SIG-M5 treated with dmso at 0.1 percent for 504 hours (cell line): ENCODE results near the gene PFN1.
A peak's percentile ranks its signal among the peaks of the same experiment; 100 is the strongest.

Source experiments
- DNase-seq: peaks from one replicate; lab custom pipeline; 2025; ENCODE audit not compliant: unreplicated experiment; lab: John Stamatoyannopoulos, UW

PFN1 gene

GRCh38 chr17:4946312-4946976 is 1.9 kb downstream of the PFN1 start:
- DNase-seq: no peak

DNA sequence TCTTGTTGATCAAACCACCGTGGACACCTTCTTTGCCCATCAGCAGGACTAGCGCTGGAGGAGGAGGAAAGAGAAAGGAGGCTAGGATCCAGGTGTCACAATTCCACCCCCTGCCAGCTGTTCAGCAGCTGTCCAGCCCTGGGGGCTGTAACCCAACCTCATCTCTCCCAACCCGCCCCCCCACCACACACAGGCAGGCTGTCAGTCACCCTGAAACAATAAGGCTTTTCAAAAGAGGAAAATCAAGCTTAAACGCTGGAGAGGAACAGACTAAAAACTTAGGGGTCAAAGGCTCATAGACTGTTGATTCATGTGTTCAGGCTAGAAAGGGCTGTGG is 2.4 kb downstream of the PFN1 start:
- DNase-seq: no peak

DNA sequence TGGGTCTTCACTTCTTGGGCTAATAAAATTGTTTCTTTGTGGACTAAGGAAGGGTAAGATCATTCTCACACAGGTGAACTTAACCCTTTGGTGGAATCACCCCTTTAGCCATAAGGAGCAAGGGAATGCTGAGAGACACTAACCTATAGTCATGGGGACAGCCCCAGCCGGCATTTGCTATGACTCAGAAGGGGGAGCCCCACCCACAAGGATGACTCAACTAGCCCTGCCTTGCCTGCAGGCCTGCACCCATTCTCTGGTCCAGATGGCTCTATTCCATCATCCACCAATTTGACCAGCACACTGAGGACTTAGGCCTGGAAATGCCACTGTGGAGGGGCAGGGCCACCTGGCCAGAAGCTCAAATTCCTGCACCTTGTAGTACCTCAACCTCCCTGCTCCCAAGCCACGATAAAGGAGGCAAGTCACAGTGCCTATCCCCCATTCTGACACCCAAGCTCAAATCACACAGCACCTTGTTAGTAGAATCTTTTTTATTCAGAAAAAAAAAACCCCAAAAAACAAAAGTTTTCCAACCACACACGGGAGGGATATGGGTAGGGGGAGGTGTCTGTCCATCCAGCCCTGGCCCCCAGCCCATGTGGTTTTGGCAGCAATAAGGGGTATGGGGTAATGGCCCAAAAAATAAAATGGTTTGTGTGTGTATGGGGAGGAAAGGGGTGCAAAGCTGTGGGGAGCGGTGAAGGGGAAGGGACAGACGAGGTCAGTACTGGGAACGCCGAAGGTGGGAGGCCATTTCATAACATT is 3.0 kb downstream of the PFN1 start:
- peak; percentile 76 for DNase-seq

DNA sequence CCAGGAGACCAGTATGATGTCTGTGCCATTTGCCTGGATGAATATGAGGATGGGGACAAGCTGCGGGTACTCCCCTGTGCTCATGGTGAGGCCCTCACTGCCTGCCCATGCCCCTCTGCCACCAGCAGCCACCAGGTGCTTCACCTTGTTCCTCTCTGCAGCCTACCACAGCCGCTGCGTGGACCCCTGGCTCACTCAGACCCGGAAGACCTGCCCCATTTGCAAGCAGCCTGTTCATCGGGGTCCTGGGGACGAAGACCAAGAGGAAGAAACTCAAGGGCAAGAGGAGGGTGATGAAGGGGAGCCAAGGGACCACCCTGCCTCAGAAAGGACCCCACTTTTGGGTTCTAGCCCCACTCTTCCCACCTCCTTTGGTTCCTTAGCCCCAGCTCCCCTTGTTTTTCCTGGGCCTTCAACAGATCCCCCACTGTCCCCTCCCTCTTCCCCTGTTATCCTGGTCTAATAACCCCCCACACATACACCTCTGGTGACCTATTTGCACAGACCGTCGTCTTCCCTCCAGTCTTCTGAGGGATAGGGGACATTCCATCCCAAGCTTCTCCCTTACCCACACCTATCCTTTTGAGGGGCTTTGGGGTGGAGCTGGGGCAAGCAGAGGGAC is 3.7 kb downstream of the PFN1 start:
- DNase-seq: no peak

- peak; percentile 79 for DNase-seq
These were observed 4.2 kb downstream of the PFN1 start for GRCh38 chr17:4944163-4944553.

DNA sequence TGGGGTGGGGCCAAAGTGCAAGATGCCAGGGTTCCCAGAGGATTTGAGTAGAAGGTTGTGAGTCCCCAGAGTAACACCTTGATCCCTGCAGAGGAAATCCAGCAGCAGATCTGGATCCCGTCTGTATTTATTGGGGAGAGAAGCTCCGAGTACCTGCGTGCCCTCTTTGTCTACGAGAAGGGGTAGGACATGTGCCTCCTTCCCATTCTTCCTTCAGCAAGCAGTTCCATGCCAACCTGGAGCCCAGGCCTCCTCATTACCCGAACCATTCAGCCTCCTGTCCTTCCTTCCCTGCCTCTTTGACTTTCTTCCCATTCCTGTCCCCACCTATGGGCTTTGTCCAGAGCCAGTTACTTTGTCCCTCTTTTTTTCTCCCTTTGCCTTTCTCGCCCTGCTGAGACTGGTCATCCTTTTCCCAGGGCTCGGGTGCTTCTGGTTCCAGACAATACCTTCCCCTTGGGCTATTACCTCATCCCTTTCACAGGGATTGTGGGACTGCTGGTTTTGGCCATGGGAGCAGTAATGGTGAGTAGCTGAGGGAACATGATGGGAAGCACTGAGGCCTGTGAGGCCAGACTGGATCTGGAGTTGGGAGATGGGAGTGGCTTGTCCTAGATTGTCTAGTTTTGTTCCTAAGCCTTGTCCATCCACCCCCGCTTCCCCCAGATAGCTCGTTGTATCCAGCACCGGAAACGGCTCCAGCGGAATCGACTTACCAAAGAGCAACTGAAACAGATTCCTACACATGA is 5.4 kb downstream of the PFN1 start:
- no peak for DNase-seq

- no peak for DNase-seq
These were observed 7.1 kb downstream of the PFN1 start for GRCh38 chr17:4941319-4941610.

GRCh38 chr17:4940555-4941318 is 7.6 kb downstream of the PFN1 start:
- no peak for DNase-seq

DNA sequence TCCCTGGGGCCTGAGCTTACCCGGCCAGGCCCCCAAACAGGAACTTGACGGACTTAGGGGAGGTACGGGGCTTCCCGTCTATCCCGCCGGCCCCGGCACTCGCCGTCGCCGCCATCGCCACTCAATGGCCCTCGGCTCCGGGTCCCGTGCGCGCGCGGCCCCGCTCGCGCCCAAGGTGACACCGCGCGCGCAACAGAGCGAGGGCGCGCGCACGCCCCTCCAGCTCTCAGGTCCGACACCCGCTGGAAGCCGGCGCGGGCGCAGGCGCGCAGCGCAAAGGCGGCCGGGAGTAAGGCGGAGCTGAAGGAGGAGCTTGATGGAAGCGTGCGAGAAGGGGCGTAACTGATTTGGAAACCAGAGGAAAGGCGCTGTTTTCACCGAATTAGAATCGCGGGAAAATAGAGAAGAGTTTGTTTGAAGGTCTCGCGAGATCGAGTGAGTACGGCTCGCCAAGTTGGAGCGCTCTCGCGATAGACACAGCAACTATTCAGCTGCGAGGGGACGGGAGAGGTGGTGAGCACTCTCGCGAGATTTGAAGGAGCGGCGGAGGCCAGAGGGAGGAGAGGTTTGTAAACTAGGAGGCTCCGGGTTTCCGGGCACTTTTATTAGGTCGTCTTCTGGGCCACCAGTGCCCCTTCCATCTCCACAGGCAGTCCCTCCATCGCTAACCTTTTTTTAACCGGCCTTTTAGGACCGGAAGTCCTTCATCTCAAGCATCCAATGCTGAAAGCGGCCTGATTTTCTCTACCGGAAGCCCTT is 8.4 kb downstream of the PFN1 start, which contains the start of the genes RNF167 and SLC25A11:
TSS of gene RNF167 (plus strand) at position 473 of the 759 bp plus-strand sequence. CDS start 642 bp downstream, outside the sequence.
TSS of gene SLC25A11 (minus strand) at position 251 of the 759 bp plus-strand sequence. CDS start at position 115, 136 bp downstream.
- DNase-seq: peak; percentile 99

GRCh38 chr17:4939546-4939795 is 8.9 kb downstream of the PFN1 start:
- DNase-seq: no peak

- no peak for DNase-seq
These were observed 9.4 kb downstream of the PFN1 start for GRCh38 chr17:4938688-4939545.

DNA sequence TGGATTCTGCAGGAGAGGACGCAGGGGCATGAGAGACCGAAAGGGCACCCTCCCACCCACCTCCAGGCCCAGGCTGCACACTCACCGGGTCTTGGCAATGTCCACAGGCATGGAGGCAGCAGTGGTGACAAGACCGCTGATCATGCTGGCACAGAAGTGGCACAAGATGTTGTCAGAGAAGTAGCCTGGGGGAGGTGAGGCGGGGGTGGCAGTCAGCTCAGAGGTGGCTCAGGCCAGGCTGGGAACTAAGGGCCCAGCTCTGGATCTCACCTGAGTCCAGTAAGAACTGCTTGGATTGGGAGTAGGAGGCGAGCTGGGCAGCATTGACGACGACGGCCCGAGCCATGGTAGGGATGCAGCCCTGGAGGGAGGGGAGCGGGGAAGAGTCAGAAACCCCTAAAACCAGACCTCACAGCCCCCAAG is 10.2 kb downstream of the PFN1 start:
- DNase-seq: no peak

DNA sequence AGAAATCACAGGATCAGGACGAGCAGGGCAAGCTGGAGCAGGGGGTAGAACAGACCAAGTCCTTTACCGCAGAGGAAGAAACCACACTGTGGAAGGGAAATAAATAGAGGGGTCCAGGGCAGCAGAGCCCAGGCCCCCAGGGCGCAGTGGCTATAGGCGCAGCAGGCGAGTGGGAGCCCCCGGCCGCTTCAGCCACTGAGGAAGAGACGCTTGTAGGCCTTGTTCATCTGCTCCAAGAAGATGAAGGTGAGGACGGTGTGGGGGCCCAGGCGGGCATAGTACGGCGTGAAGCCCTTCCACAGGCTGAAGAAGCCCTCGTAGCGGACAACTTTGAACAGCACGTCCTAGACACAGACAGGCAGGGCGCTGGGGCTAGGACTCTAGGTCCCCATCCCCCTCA is 10.8 kb downstream of the PFN1 start:
- no peak for DNase-seq

GRCh38 chr17:4936436-4936835 is 11.9 kb downstream of the PFN1 start:
- DNase-seq: no peak

DNA sequence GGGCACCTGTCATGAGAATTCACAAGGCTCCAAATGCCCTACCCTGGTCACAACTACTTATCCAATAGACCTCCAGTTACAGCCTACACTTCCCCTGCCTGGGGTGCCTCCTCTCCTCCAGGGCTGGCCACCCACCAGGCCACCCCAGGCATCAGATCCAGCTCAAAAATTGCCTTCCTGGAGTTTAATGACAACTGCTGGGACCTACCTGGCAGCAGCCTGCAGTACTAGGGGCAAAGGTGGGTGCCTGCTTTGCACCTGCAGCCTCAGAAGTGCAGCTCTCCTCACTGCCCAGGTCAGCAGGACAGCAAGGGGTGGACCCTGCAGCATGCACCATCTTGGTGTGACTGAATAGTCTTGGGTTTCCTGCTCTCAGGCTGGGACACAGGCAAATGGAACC is 12.7 kb downstream of the PFN1 start:
- DNase-seq: no peak

DNA sequence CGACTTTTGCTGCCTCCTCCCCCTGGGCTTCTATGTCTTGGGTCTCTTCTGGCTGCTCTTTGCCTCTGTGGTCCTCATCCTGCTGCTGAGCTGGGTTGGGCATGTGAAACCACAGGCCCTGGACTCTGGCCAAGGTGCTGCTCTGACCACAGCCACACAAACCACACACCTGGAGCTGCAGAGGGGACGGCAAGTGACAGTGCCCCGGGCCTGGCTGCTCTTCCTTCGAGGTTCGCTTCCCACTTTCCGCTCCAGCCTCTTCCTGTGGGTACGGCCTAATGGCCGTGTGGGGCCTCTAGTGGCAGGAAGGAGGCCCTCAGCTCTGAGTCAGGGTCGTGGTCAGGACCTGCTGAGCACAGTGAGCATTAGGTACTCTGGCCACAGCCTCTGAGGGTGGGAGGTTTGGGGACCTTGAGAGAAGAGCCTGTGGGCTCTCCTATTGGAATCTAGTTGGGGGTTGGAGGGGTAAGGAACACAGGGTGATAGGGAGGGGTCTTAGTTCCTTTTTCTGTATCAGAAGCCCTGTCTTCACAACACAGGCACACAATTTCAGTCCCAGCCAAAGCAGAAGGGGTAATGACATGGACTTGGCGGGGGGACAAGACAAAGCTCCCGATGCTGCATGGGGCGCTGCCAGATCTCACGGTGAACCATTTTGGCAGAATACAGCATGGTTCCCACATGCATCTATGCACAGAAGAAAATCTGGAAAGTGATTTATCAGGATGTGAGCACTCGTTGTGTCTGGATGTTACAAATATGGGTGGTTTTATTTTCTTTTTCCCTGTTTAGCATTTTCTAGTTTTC is 14.0 kb downstream of the PFN1 start:
- no peak for DNase-seq

- DNase-seq: no peak
These were observed 14.7 kb downstream of the PFN1 start for GRCh38 chr17:4933646-4934045.

DNA sequence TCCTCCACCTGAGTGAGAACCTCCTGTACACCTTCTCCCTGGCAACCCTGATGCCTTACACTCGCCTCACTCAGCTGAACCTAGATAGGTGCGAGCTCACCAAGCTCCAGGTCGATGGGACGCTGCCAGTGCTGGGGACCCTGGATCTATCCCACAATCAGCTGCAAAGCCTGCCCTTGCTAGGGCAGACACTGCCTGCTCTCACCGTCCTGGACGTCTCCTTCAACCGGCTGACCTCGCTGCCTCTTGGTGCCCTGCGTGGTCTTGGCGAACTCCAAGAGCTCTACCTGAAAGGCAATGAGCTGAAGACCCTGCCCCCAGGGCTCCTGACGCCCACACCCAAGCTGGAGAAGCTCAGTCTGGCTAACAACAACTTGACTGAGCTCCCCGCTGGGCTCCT is 15.6 kb downstream of the PFN1 start:
- no peak for DNase-seq

DNA sequence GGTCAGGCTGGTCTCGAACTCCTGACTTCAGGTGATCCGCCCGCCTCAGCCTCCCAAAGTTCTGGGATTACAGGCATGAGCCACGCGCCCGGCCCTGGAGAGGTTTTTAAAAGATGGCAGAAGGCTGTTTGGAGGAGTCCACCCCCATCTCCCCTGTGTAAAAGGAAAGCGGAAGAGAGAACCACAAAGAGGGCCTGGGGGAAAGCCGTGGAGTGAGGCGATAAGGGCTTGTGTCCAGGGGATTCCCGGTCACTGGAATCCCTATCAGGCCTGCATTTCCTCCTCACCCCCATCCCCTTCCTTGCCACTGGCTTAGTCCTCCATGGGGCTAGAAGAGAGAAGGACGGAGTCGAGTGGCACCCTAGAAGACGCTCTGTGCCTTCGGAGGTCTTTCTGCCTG is 16.4 kb downstream of the PFN1 start, which contains the start of gene GP1BA:
TSS of gene GP1BA (plus strand) at position 315 of the 400 bp plus-strand sequence. CDS start 328 bp downstream, outside the sequence.
- DNase-seq: no peak
